ENCODE measurements around the gene SYT5.

DNA sequence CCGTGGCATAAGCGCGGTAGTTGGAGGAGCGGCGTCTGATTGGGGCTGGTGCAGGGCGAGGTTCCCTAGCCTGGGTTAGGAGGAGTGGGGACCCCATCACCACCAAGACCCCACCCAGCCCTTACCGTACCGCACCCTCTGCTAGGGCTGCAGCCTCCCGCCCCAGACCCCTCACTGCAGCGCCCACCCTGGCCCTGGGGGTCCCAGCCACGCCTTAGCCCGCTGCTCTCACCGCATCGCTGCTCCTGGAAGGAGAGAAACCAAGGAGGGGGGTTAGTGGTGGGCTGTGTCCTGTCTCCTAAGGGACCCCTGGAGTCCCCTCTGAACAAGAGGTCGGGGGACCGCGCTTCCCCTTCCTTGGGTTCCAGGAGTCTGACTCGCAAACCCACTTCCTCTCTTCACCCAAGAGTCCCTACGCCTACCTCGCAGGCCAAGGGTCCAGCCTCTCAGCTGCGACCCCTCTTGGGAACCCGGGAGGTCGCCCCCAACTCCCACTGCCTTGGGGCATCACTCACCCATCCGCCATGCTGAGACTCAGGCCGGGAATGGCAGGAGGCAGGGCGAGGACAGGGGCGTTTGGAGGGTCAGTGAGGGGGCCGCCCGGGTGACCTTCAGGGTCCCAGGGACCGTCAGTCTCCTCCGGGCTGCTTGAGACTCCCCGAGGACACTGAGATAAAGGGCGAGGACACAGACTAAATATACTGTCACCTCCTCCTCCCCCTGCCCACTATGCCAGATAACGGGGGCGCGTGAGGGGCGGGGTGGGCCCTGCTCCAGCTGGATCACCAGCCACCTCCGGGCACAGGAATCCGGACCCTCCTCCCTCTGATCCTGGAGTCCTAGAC is 22.8 kb downstream of the SYT5 start, which contains the start of gene TNNI3:
- TF ChIP-seq, protein P1, sequence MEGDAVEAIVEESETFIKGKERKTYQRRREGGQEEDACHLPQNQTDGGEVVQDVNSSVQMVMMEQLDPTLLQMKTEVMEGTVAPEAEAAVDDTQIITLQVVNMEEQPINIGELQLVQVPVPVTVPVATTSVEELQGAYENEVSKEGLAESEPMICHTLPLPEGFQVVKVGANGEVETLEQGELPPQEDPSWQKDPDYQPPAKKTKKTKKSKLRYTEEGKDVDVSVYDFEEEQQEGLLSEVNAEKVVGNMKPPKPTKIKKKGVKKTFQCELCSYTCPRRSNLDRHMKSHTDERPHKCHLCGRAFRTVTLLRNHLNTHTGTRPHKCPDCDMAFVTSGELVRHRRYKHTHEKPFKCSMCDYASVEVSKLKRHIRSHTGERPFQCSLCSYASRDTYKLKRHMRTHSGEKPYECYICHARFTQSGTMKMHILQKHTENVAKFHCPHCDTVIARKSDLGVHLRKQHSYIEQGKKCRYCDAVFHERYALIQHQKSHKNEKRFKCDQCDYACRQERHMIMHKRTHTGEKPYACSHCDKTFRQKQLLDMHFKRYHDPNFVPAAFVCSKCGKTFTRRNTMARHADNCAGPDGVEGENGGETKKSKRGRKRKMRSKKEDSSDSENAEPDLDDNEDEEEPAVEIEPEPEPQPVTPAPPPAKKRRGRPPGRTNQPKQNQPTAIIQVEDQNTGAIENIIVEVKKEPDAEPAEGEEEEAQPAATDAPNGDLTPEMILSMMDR (IDR thresholded peaks at IDR 0.05): no peak
- no peak for TF ChIP-seq EZH2 (IDR thresholded peaks at IDR 0.05; ENCODE audit: borderline replicate concordance, insufficient read depth, low read depth, low read length, poor library complexity, severe bottlenecking)

All from B cell (primary cell).